B cell (primary cell): ENCODE data around the gene B3GALT6. TPM values are rescaled to one million over a fixed set of nuclear protein-coding genes. Genes with fewer than 3 reads are reported as not detected.

Experiments
- ATAC-seq: fragments of 200-7000 bp; cut with Tn5 transposase; one replicate; pipeline ENCODE4 v1.10.0; 2021; ENCODE audit warnings: low read depth, mild to moderate bottlenecking, moderate number of reproducible peaks, moderate library complexity
- CTCF ChIA-PET: fragments of 350-600 bp; sonication (Branson Sonifier 250); formaldehyde crosslinking; loops from one replicate; lab custom pipeline; 2021; ENCODE audit warnings: antibody characterized with exemption, inconsistent platforms; lab: Charles Lee
- POLR2A ChIA-PET: fragments of 350-600 bp; sonication (Branson Sonifier 250); formaldehyde crosslinking; loops from one replicate; lab custom pipeline; 2021; ENCODE audit warnings: antibody characterized with exemption; lab: Charles Lee
- DNase-seq: peaks from one replicate; pipeline ENCODE4 v3.0.0; 2013
- H2AFZ ChIP-seq: 2 replicates; pipeline ENCODE4 v1.6.1; 2012; ENCODE audit warnings: mild to moderate bottlenecking, low read depth, low read length; ENCODE audit not compliant: insufficient read depth, poor library complexity, severe bottlenecking
- H3K27ac ChIP-seq, 2 donors: 1 replicate in 1 of 2; 2 replicates in 1 of 2; pipeline ENCODE4 v1.5.1; 2012 to 2013; ENCODE audit warnings: low read length in 2 of 2, mild to moderate bottlenecking in 2 of 2, moderate library complexity in 1 of 2
- H3K27me3 ChIP-seq, 4 experiments: fragments of 200-600 bp in 1 of 4; sonication (generic) in 1 of 4; replicated peaks in 1 of 4; 1 replicate in 2 of 4; 2 replicates in 2 of 4; pipeline versions ENCODE4 v1.6.1 to v1.7.0; 2013 to 2016; ENCODE audit warnings: low read length in 3 of 4, mild to moderate bottlenecking in 2 of 4, mixed read lengths in 1 of 4, moderate library complexity in 1 of 4; ENCODE audit not compliant: insufficient read depth in 4 of 4, control insufficient read depth in 3 of 4; ENCODE audit errors: control extremely low read depth in 1 of 4
- H3K36me3 ChIP-seq, 2 experiments: replicated peaks in 1 of 2; 1 replicate in 1 of 2; 2 replicates in 1 of 2; pipeline versions ENCODE4 v1.6.1 to v1.7.1; 2013; ENCODE audit warnings: low read length in 1 of 2; ENCODE audit not compliant: insufficient read depth in 2 of 2, control insufficient read depth in 1 of 2; ENCODE audit errors: control extremely low read depth in 1 of 2, extremely low read depth in 1 of 2
- H3K4me1 ChIP-seq, 2 donors: fragments of 200-600 bp in 1 of 2; sonication (generic) in 1 of 2; 1 replicate in 1 of 2; 2 replicates in 1 of 2; pipeline versions ENCODE4 v1.5.1 to v1.6.1; 2013 to 2017; ENCODE audit warnings: low read length in 2 of 2; ENCODE audit not compliant: control insufficient read depth in 2 of 2, insufficient read depth in 2 of 2
- H3K4me2 ChIP-seq: replicated peaks from 2 replicates; pipeline ENCODE3; 2012; ENCODE audit warnings: mild to moderate bottlenecking, low read depth, low read length; ENCODE audit not compliant: poor library complexity, severe bottlenecking
- H3K4me3 ChIP-seq, 5 experiments: fragments of 200-600 bp in 1 of 5; sonication (generic) in 1 of 5; 1 replicate in 3 of 5; 2 replicates in 2 of 5; pipeline versions ENCODE4 v1.5.1 to v1.7.0; 2011 to 2016; ENCODE audit warnings: low read length in 4 of 5, mild to moderate bottlenecking in 4 of 5, low read depth in 2 of 5, control low read depth in 1 of 5, moderate library complexity in 1 of 5; ENCODE audit not compliant: insufficient read depth in 1 of 5; ENCODE audit errors: control extremely low read depth in 1 of 5, extremely low read depth in 1 of 5
- H3K79me2 ChIP-seq: fragments of 200-600 bp; sonication (generic); one replicate; pipeline ENCODE4 v1.6.0; 2016; ENCODE audit warnings: low read length; ENCODE audit not compliant: control insufficient read depth, insufficient read depth
- H3K9ac ChIP-seq: fragments of 200-600 bp; sonication (generic); 2 replicates; pipeline ENCODE4 v1.6.1; 2017; ENCODE audit warnings: mild to moderate bottlenecking, low read length, moderate library complexity
- H3K9me3 ChIP-seq, 3 donors: one replicate each; pipeline versions ENCODE4 v1.6.1 to v1.7.1; 2013; ENCODE audit warnings: low read length in 2 of 3; ENCODE audit not compliant: control insufficient read depth in 2 of 3, insufficient read depth in 1 of 3; ENCODE audit errors: control extremely low read depth in 1 of 3
- H4K20me1 ChIP-seq: 2 replicates; pipeline ENCODE4 v1.6.0; 2012; ENCODE audit warnings: mild to moderate bottlenecking, low read length; ENCODE audit not compliant: insufficient read depth, control insufficient read depth, poor library complexity, severe bottlenecking
- H3K27ac Mint-ChIP-seq: one replicate; pipeline ENCODE4 v1.8.0; 2021; ENCODE audit warnings: mixed read lengths
- H3K27me3 Mint-ChIP-seq: one replicate; pipeline ENCODE4 v1.8.0; 2021; ENCODE audit warnings: mixed read lengths
- H3K4me1 Mint-ChIP-seq: one replicate; pipeline ENCODE4 v1.8.0; 2021; ENCODE audit warnings: mixed read lengths
- H3K4me3 Mint-ChIP-seq: one replicate; pipeline ENCODE4 v1.8.0; 2021; ENCODE audit warnings: mixed read lengths
- H3K9me3 Mint-ChIP-seq: one replicate; pipeline ENCODE4 v1.8.0; 2022; ENCODE audit warnings: mixed read lengths; ENCODE audit not compliant: insufficient read depth
- EZH2 ChIP-seq: IDR thresholded peaks from 2 replicates; pipeline ENCODE4 v1.6.1; 2012; ENCODE audit warnings: borderline replicate concordance, low read depth, mild to moderate bottlenecking, moderate library complexity, low read length; ENCODE audit not compliant: insufficient read depth, poor library complexity, severe bottlenecking
- WGBS: methylation state at CpG from one replicate; pipeline ENCODE4 v1.1.5; 2013; ENCODE audit warnings: missing lambda C conversion rate; ENCODE audit not compliant: insufficient coverage; 5-methylcytosine and 5-hydroxymethylcytosine counted together
- intact Hi-C: fragments of 100-400 bp; cut with micrococcal nuclease; formaldehyde crosslinking; loops from one replicate; pipeline ENCODE4 v1.10.0; 2022
- polyA plus RNA-seq: library from polyadenylated mRNA; depleted of rRNA; stranded (reverse); fragments of >200 nt; gene quantifications from 2 replicates; pipeline ENCODE4 v1.2.3, GENCODE V29; 2012
- total RNA-seq, 2 donors: library from RNA; stranded (reverse); fragments of 120-200 nt in 1 of 2; gene quantifications; 1 replicate in 1 of 2; 2 replicates in 1 of 2; pipeline versions ENCODE4 v1.2.3 to v1.2.4, GENCODE V29; 2013 to 2022
- TF ChIP-seq, protein P1 (sequence below): fragments of 200-600 bp; IDR thresholded peaks from one replicate; pipeline ENCODE4 v1.8.0; 2022; ENCODE audit warnings: antibody characterized with exemption, mild to moderate bottlenecking

Gene B3GALT6
- total and polyA plus RNA-seq, 2 donors (not counting 1 experiment from before 2014, with no cell fraction given), result 5.9 to 21.0 TPM

GRCh38 chr1:1189111-1189510 lies 42.9 kb upstream of the B3GALT6 start:
- H3K9me3 ChIP-seq, result peaks cover 0 to 13% (median 3%) of the 10 kb centered on the region in 3 donors
- no peak overlapping the region for H3K27ac ChIP-seq
- no peaks in the 10 kb centered on the region for H3K79me2 ChIP-seq
- H3K4me1 Mint-ChIP-seq, result peaks cover 4% of the 10 kb centered on the region
- intact Hi-C loops, result no loop called here
- 69% methylated on average over 2 of the region's 5 CpGs for WGBS
- no peak overlapping the region for H3K4me3 ChIP-seq
- H3K27ac Mint-ChIP-seq, result no peak overlapping the region
- no peaks in the 10 kb centered on the region for H3K4me1 ChIP-seq
- H3K9ac ChIP-seq, result no peak overlapping the region
- ChIA-PET POLR2A (no interaction called here), CTCF (no interaction called here)
- DNase-seq (no peak), ATAC-seq (no peak)
- H3K36me3 ChIP-seq, result no peaks in the 10 kb centered on the region
- no peak overlapping the region for H3K4me2 ChIP-seq
- H3K27me3 Mint-ChIP-seq, result peaks cover 6% of the 10 kb centered on the region
- H3K4me3 Mint-ChIP-seq, result no peak overlapping the region
- no peak overlapping the region for H2AFZ ChIP-seq
- TF ChIP-seq, protein P1, sequence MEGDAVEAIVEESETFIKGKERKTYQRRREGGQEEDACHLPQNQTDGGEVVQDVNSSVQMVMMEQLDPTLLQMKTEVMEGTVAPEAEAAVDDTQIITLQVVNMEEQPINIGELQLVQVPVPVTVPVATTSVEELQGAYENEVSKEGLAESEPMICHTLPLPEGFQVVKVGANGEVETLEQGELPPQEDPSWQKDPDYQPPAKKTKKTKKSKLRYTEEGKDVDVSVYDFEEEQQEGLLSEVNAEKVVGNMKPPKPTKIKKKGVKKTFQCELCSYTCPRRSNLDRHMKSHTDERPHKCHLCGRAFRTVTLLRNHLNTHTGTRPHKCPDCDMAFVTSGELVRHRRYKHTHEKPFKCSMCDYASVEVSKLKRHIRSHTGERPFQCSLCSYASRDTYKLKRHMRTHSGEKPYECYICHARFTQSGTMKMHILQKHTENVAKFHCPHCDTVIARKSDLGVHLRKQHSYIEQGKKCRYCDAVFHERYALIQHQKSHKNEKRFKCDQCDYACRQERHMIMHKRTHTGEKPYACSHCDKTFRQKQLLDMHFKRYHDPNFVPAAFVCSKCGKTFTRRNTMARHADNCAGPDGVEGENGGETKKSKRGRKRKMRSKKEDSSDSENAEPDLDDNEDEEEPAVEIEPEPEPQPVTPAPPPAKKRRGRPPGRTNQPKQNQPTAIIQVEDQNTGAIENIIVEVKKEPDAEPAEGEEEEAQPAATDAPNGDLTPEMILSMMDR, result no peak
- no peak for TF ChIP-seq EZH2
- peaks cover under 1% of the 10 kb centered on the region for H3K9me3 Mint-ChIP-seq
- H4K20me1 ChIP-seq, result no peaks in the 10 kb centered on the region
- H3K27me3 ChIP-seq, result peaks cover 0 to 4% (median 2%) of the 10 kb centered on the region in 4 experiments

- ATAC-seq (no peak), DNase-seq (no peak)
- H3K27ac ChIP-seq, result no peak overlapping the region
- peaks cover 0 to 4% (median 2%) of the 10 kb centered on the region in 4 experiments for H3K27me3 ChIP-seq
- no peaks in the 10 kb centered on the region for H3K79me2 ChIP-seq
- H3K4me2 ChIP-seq, result no peak overlapping the region
- H3K9ac ChIP-seq, result no peak overlapping the region
- no peak overlapping the region for H3K4me3 ChIP-seq
- no peaks in the 10 kb centered on the region for H3K36me3 ChIP-seq
- no peaks in the 10 kb centered on the region for H4K20me1 ChIP-seq
- H3K9me3 ChIP-seq, result peaks cover 1 to 24% (median 8%) of the 10 kb centered on the region in 3 donors
- Mint-ChIP-seq H3K9me3 (peaks cover 8% of the 10 kb centered on the region), H3K27me3 (peaks cover 6% of the 10 kb centered on the region), H3K4me3 (no peak overlapping the region), H3K27ac (no peak overlapping the region), H3K4me1 (no peaks in the 10 kb centered on the region)
- no peak overlapping the region for H2AFZ ChIP-seq
- ChIA-PET POLR2A (interaction anchor here (0.7 kb wide), 1 partner anchor 33 kb away, joined by 3 read pairs; no protein-coding TSS in a partner anchor), CTCF (interaction anchor here (1.5 kb wide), 1 partner anchor 17 kb away, joined by 3 read pairs; no protein-coding TSS in a partner anchor)
- 76% methylated on average over 9 of the region's 11 CpGs for WGBS
- TF ChIP-seq, protein P1, result no peak
- no peak for TF ChIP-seq EZH2
- H3K4me1 ChIP-seq, result no peaks in the 10 kb centered on the region
- intact Hi-C loops, result no loop called here
These were observed 40.3 kb upstream of the B3GALT6 start for GRCh38 chr1:1191734-1192133.
